GM13977 (cell line): Measurements from ENCODE around the gene MCUR1.
A peak's percentile ranks its signal among the peaks of the same experiment; 100 is the strongest.
"Not testable (repeated sequence)": the region's sequence is repeated elsewhere in the genome, so short reads cannot be mapped to it uniquely, and the experiment has no call there.

Experiments
- DNase-seq: peaks from one replicate; pipeline ENCODE4 v3.0.0; 2012; ENCODE audit warnings: low spot score
- CTCF ChIP-seq: IDR thresholded peaks from 2 replicates; pipeline ENCODE4 v1.5.1; 2012; ENCODE audit warnings: mild to moderate bottlenecking, control low read depth; ENCODE audit not compliant: insufficient read depth; ENCODE audit errors: extremely low read depth, missing control alignments
- in situ Hi-C: fragments of 300-500 bp; cut with MboI; formaldehyde crosslinking; loops from one replicate; pipeline ENCODE4 v1.12.0; 2022; ENCODE audit warnings: low sequenced_read_pairs, low pct_unique_long_range_greater_than_20kb, mixed read lengths, inconsistent platforms; ENCODE audit not compliant: unreplicated experiment

The MCUR1 gene

GRCh38 chr6:13814176-13814937 is at the start of gene MCUR1:
TSS of gene MCUR1 (minus strand) at chr6:13814557. CDS start at chr6:13814429, 128 bp downstream.
- peak; percentile 97 for DNase-seq
- TF ChIP-seq CTCF, result peak; percentile 53
- in situ Hi-C loops, result no loop called here

GRCh38 chr6:13863699-13864155 is 49.4 kb upstream of the MCUR1 start:
- DNase-seq, result no peak
- no peak for TF ChIP-seq CTCF
- in situ Hi-C loops, result no loop called here

GRCh38 chr6:13860556-13861185 is 46.3 kb upstream of the MCUR1 start:
- in situ Hi-C loops, DNase-seq: not testable (repeated sequence)

GRCh38 chr6:13859871-13860555 is 45.7 kb upstream of the MCUR1 start:
- DNase-seq, result no peak
- TF ChIP-seq CTCF, result no peak
- in situ Hi-C loops, result no loop called here

GRCh38 chr6:13854716-13855250 is 40.4 kb upstream of the MCUR1 start:
- in situ Hi-C loops, result no loop called here
- no peak for TF ChIP-seq CTCF
- no peak for DNase-seq

GRCh38 chr6:13853871-13854270 is 39.5 kb upstream of the MCUR1 start:
- TF ChIP-seq CTCF, result no peak
- in situ Hi-C loops, result no loop called here
- no peak for DNase-seq

- DNase-seq, result no peak
- in situ Hi-C loops, result no loop called here
- no peak for TF ChIP-seq CTCF
Observed at GRCh38 chr6:13851803-13852202, 37.4 kb upstream of the MCUR1 start.
